Measurements from ENCODE around the gene MYRF. TPM values are rescaled to one million over a fixed set of nuclear protein-coding genes. Genes with fewer than 3 reads are reported as not detected.

The MYRF gene
- total RNA-seq, 1 donor from 2014 or later = 0.78 TPM

DNA sequence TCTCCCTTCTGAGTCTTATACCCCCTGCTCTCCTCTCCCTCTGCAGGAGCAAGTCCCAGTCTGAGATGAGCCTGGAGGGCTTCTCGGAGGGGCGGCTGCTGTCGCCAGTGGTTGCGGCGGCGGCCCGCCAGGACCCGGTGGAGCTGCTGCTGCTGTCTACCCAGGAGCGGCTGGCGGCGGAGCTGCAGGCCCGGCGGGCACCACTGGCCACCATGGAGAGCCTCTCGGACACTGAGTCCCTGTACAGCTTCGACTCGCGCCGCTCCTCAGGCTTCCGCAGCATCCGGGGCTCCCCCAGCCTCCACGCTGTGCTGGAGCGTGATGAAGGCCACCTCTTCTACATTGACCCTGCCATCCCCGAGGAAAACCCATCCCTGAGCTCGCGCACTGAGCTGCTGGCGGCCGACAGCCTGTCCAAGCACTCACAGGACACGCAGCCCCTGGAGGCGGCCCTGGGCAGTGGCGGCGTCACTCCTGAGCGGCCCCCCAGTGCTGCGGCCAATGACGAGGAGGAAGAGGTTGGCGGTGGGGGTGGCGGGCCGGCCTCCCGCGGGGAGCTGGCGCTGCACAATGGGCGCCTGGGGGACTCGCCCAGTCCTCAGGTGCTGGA, 8.8 kb upstream of the MYRF start:
- no peaks in the 10 kb centered on the region for H3K4me1 Mint-ChIP-seq
- H3K4me3 Mint-ChIP-seq = no peak overlapping the region
- no peak overlapping the region for H3K27ac Mint-ChIP-seq
- no peaks in the 10 kb centered on the region for H3K9me3 Mint-ChIP-seq
- no peak for ATAC-seq (ENCODE audit: low read depth)
- intact Hi-C loops (cut with micrococcal nuclease) = no loop called here
- H3K36me3 Mint-ChIP-seq (ENCODE audit: low read depth) = no peaks in the 10 kb centered on the region
- no peak for DNase-seq
- ChIA-PET CTCF (interaction anchor here (1.0 to 1.6 kb wide), 3 partner anchors 54 to 368 kb away, joined by 3 to 4 read pairs (median 3); no protein-coding TSS in a partner anchor), POLR2A (no interaction called here)
- H3K27me3 Mint-ChIP-seq = no peaks in the 10 kb centered on the region
- TF ChIP-seq, protein P1, sequence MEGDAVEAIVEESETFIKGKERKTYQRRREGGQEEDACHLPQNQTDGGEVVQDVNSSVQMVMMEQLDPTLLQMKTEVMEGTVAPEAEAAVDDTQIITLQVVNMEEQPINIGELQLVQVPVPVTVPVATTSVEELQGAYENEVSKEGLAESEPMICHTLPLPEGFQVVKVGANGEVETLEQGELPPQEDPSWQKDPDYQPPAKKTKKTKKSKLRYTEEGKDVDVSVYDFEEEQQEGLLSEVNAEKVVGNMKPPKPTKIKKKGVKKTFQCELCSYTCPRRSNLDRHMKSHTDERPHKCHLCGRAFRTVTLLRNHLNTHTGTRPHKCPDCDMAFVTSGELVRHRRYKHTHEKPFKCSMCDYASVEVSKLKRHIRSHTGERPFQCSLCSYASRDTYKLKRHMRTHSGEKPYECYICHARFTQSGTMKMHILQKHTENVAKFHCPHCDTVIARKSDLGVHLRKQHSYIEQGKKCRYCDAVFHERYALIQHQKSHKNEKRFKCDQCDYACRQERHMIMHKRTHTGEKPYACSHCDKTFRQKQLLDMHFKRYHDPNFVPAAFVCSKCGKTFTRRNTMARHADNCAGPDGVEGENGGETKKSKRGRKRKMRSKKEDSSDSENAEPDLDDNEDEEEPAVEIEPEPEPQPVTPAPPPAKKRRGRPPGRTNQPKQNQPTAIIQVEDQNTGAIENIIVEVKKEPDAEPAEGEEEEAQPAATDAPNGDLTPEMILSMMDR (IDR thresholded peaks at IDR 0.05) = no peak

DNA sequence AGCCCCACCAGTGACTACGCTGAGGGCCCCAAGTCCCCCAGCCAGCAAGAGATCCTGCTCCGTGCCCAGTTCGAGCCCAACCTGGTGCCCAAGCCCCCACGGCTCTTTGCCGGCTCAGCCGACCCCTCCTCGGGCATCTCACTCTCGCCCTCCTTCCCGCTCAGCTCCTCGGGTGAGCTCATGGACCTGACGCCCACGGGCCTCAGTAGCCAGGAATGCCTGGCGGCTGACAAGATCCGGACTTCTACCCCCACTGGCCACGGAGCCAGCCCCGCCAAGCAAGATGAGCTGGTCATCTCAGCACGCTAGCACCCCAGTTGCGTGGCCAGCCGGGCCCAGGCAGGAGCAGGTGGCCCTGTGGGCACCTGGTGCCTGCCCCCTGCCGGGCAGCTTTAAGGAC, 8.3 kb upstream of the MYRF start:
- ChIA-PET CTCF (interaction anchor here (1.0 to 1.6 kb wide), 3 partner anchors 53 to 368 kb away, joined by 3 to 4 read pairs (median 3); no protein-coding TSS in a partner anchor), POLR2A (no interaction called here)
- H3K27ac Mint-ChIP-seq = no peak overlapping the region
- no peaks in the 10 kb centered on the region for H3K36me3 Mint-ChIP-seq (ENCODE audit: low read depth)
- H3K4me1 Mint-ChIP-seq = no peaks in the 10 kb centered on the region
- DNase-seq = no peak
- no peak overlapping the region for H3K4me3 Mint-ChIP-seq
- no peak for ATAC-seq (ENCODE audit: low read depth)
- H3K27me3 Mint-ChIP-seq = peaks cover 2% of the 10 kb centered on the region
- no peaks in the 10 kb centered on the region for H3K9me3 Mint-ChIP-seq
- TF ChIP-seq, protein P1 (IDR thresholded peaks at IDR 0.05) = no peak
- intact Hi-C loops (cut with micrococcal nuclease) = no loop called here

DNA sequence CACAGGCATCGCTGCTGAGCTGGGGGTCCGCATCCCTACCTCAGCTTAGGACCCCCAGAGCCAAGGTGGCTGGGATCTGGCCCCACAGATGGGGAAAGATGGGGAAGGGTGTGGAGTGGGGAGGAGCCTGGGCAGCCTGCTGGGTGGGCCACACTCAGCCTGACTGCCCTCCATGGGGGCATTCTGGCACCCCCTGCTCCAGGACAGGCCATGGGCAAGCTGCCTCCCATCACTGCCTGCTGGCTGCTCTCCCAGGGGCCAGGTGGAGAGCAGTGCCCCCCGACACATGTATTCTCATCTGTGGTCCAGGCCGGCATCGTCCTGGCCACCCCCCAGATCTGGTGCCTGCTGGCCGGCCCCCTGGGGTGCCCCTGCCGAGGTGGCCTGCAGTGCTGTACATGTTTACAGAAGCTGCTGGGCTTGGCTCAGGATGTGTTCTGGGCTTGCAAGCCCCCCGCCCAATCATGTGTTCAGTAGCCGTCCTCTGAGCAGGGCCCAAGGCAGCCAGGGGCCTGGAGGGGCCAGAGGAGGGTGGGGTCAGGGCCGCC, 7.8 kb upstream of the MYRF start:
- Mint-ChIP-seq H3K4me1 (no peaks in the 10 kb centered on the region), H3K4me3 (no peak overlapping the region), H3K27me3 (peaks cover 7% of the 10 kb centered on the region), H3K27ac (no peak overlapping the region), H3K36me3 (ENCODE audit: low read depth) (no peaks in the 10 kb centered on the region), H3K9me3 (no peaks in the 10 kb centered on the region)
- TF ChIP-seq, protein P1 (IDR thresholded peaks at IDR 0.05) = no peak
- CTCF ChIA-PET = interaction anchor here (1.0 to 1.6 kb wide), 3 partner anchors 53 to 367 kb away, joined by 3 to 4 read pairs (median 3); no protein-coding TSS in a partner anchor
- intact Hi-C loops (cut with micrococcal nuclease) = no loop called here
- ATAC-seq (ENCODE audit: low read depth) (no peak), DNase-seq (no peak)
- POLR2A ChIA-PET = no interaction called here

DNA sequence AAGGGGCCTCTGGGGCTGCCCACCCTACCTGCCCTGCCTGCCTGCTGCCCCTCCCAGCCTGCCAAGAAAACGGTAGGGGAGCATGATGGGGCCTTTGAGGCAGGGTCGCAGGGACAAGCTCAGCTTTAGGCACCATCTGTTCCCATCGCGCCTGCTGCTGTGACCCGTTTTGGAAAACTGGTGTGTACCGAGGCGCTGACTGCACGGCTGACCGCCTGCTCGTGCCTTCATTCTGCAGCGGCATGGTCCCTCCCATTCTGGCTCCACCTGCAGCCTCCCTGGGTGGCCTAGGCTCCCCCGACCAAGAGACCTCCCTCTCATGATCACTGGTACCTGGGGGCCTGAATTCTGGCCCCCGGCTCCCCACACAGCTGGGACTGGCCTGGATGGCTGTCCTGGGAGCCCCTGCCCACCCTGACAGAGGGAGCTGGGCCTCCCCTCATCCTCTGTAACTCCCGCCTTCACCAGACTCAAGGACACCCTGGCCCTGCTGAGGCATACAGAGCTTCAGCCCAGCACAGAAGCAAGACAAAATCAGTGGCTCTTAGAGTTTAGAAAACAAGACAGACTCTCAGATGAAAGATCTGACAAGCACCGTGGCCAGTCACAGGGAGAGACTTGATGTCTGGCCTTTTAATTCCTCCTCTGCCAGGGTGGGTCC, 6.5 kb upstream of the MYRF start:
- H3K9me3 Mint-ChIP-seq = no peaks in the 10 kb centered on the region
- ChIA-PET CTCF (interaction anchor here (3.1 kb wide), 1 partner anchor 362 kb away, joined by 20 read pairs; no protein-coding TSS in a partner anchor), POLR2A (no interaction called here)
- H3K27ac Mint-ChIP-seq = no peak overlapping the region
- no peak overlapping the region for H3K4me3 Mint-ChIP-seq
- DNase-seq = no peak
- H3K27me3 Mint-ChIP-seq = peaks cover 11% of the 10 kb centered on the region
- H3K4me1 Mint-ChIP-seq = no peaks in the 10 kb centered on the region
- ATAC-seq (ENCODE audit: low read depth) = no peak
- H3K36me3 Mint-ChIP-seq (ENCODE audit: low read depth) = no peaks in the 10 kb centered on the region
- TF ChIP-seq, protein P1 (IDR thresholded peaks at IDR 0.05) = no peak
- intact Hi-C loops (cut with micrococcal nuclease) = no loop called here
